ENCODE measurements around the gene ALDH3A1. TPM values are rescaled to one million over a fixed set of nuclear protein-coding genes. Genes with fewer than 3 reads are reported as not detected.
"Not testable (repeated sequence)": the region's sequence is repeated elsewhere in the genome, so short reads cannot be mapped to it uniquely, and the experiment has no call there.

Gene ALDH3A1
- total RNA-seq, result not detected in 2 replicates

DNA sequence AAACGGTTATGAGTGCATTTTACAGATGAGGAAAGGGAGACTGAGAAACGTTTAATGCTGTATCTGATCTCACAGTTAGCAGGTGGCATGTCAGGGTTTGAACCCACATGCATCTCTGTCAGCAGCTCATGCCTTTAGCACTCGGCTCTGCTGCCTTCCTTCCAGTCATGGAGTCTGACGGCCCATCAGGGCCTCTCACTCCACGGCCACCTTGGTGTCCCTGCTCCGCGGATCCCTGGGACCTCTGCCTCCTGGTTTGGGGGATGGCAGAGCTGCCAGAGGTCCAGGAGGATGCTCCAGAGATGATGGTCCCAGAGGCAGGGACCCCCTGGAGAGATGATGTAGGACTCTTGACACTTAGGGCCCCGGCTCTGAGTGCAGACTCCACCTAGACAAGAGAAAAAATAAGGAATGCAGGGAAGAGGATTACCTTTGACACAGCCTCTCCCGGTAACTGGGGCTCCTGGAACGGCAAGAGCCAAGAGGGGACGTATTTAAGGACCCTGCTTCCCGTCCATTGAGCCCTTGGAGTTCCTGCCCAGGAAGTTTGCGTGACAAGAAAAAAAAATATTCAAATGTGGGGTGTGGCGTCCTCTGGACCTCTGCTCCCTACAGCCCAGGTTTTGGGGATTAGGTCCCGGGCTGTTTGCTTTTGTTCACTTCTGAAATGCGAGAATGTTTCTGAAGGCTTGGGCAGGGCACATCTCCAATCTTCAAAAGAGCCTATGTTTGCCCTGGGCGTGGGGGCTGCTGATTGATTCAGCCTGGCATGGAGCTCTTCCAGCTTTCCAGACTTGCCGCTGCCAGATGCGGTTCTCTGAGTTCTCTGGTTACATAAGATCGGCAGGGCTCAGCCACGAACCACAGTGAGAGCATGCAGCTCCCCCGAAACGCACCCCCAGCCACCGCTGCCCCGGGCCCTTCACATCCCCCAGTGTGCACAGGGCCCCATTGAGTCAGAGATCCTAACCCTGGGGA, at the start of gene ALDH3A1:
TSS of gene ALDH3A1 (minus strand) at position 470 of the 978 bp plus-strand sequence. CDS start 3,169 bp downstream, outside the sequence.
- intact Hi-C loops (cut with micrococcal nuclease), result no loop called here

DNA sequence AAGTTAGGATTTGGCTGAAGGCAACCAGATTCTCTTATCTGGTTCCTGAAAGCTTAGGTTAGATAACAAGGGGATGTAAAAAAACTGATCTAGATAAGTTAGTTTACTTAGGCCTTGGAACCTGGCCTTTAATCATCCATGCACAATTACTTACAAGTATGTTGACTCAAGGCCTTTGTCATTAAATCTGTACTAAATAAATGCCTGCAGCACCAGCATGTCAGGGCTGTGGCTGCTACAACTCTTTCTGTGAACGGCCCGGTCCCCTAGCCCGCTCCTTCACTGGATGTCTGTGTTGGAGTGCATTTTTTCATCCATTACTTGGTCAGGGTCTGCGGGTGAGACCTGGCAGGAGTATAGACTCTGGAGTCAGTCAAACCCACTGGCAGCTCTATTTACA, 48.4 kb upstream of the ALDH3A1 start:
- intact Hi-C loops (cut with micrococcal nuclease), result no loop called here

DNA sequence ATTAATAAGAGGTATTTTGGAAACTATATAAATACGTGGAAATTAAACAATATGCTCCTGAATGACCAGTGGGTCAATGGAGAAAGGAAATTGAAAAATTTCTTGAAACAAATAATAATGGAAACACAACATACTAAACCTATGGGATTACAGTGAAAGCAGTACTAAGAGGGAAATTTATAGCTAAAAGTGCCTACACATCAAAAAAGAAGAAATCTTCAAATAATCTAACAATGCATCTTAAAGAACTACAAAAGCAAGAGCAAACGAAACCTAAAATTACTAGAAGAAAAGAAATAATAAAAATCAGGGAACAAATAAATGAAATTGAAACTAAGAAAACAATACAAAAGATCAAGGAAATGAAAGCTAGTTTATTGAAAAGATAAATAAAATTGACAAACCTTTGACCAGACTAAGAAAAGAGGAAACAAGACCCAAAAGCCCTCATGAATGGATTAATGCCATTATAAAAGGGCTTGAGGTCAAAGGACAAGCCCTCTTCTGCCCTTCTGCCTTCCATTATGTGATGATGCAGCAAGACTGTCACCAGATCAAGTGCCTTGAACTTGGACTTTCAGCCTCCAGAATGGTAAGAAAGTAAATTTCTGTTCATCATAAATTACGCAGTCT, 43.9 kb upstream of the ALDH3A1 start:
- intact Hi-C loops (cut with micrococcal nuclease), result no loop called here

DNA sequence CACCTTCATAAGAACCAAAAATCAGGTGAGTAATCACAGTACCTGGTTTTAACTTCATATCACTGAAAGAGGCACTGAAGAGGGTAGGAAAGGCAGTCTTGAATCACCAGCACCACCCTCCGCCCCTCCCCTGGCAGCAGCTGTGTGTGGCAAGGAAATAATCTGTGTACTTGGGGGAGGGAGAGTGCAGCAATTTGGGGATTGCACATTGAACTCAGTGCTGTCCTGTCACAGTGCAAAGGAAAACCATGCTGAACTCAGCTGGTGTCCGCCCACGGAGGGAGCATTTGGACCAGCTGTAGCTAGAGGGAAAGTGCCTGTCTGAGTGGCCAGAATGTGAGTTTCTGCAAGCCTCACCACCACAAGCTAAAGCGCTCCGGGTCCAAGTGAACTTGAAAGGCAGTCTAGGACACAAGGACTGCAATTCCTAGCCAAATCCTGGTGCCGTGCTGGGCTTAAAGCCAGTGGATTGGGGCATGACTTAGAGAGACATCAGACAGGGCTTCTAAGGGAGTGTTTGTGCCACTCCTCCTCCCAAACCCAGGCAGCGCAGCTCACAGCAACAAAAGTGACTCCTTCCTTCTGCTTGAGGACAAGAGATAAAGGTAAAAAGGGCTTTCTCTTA, 39.7 kb upstream of the ALDH3A1 start:
- intact Hi-C loops (cut with micrococcal nuclease), result no loop called here

DNA sequence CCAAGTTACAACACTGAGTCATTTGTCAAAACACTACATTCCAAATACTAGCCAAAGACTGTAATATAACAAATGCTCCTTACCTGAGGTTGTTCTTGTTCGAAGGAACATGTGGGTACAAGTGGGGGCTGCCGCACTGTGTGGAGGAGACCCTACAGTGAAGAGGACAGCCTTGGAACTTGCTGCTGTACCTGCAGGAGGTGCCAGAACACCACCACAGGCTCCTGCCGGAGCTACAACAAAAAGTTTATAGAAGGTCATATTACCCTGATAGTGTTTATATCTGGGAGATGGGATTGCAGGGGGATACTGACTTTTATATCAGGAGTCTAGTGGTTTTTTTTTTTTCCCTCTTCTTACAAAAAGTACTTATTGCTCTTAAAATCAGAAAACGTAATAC, 37.8 kb upstream of the ALDH3A1 start:
- intact Hi-C loops (cut with micrococcal nuclease), result no loop called here

DNA sequence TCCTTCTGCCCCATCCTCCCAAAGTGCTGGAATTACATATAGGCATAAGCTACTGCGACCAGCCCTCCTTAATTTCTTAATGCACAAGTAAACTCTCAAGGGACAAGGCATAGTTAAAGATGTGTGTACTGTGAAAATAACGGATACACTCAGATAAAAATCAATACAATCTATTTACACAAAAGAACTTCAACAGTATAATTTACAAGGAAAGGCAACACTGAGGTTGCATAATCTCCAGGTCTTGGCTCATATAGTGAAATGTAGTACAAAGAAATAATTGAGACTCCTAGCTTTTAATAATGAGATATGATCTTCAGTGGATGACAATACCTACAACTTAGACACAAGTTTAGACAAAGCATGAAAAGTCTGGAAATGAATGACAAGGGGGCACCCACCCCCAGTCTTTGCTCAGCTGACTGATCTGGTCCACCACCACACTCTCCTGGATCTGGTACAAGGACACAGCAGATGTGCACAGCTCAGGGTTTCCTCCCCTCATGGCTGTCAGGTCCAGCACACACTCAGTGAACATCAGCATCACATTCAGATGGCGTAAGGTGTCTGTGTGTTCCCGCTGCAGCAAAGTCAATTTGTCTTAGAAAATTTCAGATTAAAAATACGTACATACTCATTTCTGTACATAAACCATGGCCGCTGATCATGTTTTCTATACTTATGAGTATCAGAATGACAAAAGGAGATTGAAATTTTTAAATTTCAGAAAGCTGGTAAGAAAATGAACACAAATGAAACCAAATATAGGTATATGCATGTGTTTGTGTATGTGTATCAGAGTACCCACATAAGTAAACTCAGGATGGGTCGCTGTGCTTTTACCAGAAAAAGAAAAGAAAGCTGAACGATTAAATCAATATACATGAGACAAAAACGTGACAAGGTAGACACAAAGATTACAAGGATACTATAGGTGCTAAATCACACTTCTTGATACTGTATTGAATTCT, 33.7 kb upstream of the ALDH3A1 start:
- intact Hi-C loops (cut with micrococcal nuclease), result no loop called here

DNA sequence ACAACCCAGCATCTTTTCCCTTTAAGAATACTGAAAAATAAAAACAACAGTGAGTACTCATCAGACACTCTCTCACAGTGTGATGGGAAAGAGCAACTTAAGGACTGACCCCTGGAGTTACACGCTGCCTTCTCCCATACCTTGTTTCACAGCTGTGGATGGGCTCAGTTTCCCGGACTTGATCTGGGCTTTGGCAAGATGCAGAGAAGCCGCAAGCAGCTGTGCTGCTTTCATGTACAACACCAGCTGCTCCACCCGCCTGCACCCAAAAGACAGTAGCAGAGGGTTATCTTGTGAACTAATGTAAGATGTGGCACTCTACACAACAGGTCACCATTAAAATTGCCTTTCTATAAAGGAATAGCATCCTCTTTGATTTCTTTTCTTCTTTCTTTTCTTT, 32.7 kb upstream of the ALDH3A1 start:
- intact Hi-C loops (cut with micrococcal nuclease), result no loop called here

DNA sequence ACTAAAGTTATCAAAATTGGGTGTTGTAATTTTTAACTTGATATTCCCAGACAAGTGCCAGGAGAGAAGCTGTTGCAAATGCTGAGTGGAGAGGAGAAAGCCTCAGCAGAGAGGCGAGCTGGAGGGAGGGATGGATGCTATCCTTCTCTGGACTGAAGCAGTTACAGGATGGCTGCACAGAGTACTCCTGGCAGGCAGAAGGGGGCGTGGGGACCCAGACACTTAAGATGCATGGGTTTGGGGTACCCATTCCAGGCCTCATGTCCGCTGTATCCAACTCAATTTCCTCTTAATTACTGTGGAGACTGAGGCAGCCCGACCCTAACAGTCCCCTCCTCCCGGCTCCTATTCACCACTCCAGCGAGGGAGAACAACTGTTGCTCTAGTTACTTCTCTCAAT, 25.4 kb upstream of the ALDH3A1 start:
- intact Hi-C loops (cut with micrococcal nuclease), result no loop called here

DNA sequence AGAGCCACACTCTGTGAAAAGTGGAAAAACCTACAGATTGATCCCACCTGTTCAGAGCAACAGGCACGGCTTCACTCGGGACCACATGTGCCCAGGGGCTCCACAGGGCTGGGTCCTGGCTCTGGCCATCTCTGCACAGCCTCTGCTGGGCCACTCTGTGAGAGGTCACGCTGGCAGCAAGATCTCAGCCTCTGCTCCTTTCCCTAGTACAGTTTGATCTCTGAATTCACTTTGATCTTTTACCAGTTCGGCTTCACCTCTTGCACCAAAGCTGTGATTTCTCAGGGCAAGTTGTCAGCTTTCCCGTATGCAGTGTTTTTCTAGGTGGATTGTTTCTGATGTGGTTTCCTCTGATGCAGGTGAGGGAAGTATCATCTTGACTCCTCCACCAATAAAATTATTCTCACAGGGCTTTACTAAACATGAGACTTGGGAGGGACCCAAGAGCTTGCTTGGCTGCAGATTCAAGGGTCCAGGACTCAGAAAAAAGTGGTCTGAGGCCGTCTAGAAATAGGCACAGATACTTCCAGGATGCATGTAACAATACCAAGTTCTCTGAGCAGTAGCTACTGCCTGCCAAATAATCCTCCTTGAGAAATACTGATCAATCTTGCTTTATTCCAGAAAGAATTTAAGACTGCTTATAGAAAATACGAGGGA, 24.0 kb upstream of the ALDH3A1 start:
- intact Hi-C loops (cut with micrococcal nuclease), result no loop called here

DNA sequence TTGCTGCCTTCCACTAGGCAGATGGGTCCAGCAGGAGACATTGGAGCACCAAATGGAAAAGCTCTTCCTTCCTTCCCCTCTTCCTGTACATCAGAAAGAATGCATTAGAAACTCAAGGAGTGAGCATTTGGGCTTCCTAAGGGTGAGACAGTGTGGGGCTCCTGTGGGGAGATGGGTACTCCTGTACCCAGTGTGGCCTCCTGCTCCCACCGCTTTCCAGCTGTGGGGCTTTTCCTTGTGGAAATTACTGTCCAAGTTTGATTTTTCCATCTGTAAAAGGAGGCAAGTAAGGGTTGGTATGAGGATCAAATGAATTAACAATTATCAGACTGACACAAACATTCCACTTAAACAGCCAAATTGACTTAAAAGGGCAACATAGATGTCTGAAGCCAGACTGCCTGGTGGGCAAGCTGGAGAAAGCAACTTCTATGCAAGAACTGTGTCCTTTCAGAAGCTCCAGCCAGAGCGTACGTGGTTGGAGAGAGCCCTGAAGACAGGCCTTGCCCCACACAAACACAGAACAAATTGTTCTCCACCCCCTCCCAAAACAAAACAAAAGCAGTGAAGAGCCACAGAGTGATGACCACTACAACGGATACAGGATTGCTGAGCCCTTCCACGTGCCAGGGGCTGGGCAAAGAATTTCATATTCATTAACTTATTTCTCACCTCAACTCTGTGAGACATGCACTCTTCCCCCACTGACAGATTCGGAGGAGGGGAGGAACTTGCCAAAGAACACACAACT, 23.1 kb upstream of the ALDH3A1 start:
- intact Hi-C loops (cut with micrococcal nuclease), result no loop called here

DNA sequence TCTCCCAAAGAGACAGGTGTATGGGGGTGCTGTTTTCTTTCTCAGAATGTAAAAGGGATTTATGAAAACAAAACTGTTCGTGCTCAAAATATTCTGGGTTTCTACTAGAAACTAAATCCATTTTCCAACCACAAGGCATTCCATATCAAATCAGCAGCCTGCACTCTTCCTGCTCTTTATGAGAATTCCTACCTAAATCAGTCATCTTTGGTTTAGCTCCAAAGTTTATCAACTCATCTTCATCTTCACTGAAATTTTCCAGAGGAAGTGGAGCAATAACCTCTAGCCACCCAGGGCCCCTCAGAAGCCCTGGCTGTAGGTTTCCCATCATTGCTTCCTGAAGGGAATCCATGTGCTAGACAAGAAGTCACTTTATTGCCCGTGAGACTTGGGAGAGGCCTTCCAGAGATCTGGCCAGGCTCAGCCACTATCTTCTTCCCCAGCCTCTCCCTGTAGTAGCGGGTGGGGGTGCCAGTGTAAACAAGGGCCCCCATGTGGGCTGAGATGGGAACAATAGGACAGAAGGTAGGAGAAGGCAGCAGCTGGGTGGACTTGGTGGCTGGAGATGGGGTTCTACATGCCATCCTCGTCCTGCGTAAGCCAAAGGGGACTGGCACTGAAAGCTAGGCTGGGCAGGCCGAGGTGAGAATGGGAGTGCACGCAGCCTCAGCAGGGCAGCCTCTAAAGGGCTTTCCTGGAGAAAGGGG, 22.0 kb upstream of the ALDH3A1 start:
- intact Hi-C loops (cut with micrococcal nuclease), result loop anchor here (5.0 kb wide), 1 partner anchor 408 kb away; the partner anchor contains the start of gene B9D1

DNA sequence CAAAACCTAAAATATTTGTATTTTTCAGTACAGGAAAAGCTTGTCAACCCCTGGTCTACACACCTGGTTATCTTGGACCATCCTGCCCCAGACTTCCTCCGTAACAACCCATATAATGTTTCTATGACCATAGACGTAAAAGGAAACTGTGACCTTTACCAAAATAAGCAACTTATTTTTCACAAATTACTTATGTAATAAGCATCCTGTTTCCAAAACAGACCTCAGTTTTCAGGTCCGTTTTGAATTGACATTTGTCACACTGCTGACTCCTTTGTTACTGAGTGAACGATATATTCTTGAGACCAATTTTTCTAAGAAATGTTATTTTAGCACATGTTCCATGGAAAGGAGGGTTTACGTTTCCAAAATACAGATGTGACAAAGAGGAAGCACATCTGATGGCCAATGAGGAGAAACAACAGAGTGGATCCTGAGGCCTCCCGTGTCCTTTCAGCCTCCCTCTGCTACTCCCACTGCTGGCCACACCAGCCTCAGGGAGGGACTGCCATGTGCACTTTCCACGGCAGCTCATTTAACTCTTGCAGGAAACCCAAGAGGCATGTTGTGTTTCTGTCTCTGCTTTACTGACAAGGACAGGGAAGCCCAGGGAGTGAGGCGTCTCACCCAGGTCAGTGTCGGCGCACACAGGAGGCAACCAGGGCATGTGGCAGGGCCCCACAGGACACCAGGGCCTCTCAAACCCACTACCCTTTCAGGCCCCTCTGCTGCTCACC, 20.1 kb upstream of the ALDH3A1 start:
- intact Hi-C loops (cut with micrococcal nuclease), result loop anchor here (5.0 kb wide), 1 partner anchor 406 kb away; the partner anchor contains the start of gene B9D1

DNA sequence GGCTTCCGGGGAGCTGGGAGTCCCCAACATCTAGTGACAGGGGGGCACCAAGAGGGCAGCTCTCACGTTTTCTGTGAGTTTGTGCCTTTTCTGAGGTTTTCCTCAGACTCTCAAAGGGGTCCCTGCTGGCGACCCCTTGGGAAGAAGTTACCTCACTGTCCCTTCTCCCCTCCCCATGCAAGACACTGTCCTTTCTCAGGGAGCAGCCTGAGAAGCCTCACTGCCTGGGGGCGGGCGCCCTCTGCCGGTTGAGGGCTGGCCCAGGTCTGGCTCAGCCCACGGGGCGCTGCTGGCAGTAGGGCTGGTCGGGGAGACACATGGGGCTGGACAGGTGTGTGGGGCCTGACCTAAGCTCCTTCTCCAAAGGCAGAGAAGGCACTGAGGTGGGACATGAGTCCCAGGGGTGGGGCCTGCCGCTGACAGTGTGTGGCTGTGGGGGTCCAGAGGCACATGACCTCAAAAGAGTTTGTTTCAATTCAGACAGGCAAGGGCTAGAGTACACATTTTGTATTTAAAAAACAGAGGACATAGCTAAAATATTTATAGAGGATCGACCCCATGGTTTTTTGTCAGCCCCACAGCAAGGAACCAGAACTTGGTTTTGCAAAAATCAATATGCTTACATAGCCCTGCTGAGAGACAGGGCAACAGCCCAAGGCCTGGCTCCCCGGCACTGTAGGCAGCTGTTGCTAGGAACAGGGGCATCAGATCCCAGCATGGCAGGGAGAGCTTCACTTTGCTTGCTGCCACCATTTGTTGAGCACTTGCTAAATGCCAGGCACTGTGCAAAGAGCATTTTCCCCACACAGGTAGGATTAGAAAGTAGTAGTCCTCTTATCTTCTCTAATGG, 18.5 kb upstream of the ALDH3A1 start:
- intact Hi-C loops (cut with micrococcal nuclease), result loop anchor here (1.0 to 5.0 kb wide), 2 partner anchors 252 to 404 kb away; partner anchors contain the start of gene B9D1

DNA sequence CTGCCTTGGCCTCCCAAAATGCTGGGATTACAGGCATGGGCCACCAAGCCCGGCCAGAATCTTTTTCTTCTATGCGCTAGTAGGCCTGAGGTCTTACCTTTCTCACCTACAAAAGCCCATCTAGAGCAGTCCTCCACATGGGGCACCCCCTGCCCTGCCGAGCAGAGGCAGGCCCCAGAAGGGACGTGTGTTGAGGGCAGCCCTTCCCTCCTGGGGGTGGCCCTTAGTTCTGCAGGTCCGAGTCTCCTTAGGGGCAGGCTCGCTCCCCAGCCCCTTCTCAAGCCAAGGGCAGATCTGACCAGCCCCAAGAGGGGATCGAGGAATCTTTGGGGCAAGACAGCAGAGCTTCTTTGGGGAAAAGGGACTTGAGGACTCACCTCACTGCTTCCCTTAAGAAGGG, 17.9 kb upstream of the ALDH3A1 start:
- intact Hi-C loops (cut with micrococcal nuclease), result loop anchor here (1.0 to 5.0 kb wide), 2 partner anchors 252 to 404 kb away; partner anchors contain the start of gene B9D1

DNA sequence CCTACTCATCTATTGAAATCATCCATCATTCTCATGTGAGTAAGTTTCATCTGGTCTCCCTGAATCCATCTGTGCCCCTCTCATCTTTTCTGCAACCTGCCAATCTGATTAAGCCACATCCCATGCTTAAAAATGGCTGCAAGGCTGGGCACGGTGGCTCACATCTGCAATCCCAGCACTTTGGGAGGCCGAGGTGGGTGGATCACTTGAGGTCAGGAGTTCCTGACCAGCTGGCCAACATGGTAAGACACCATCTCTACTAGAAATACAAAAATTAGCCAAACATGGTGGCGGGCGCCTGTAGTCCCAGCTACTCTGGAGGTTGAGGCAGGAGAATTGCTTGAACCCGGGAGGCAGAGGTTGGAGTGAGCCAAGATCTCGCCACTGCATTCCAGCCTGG, 15.9 kb upstream of the ALDH3A1 start:
- intact Hi-C loops (cut with micrococcal nuclease), result not testable (repeated sequence)

DNA sequence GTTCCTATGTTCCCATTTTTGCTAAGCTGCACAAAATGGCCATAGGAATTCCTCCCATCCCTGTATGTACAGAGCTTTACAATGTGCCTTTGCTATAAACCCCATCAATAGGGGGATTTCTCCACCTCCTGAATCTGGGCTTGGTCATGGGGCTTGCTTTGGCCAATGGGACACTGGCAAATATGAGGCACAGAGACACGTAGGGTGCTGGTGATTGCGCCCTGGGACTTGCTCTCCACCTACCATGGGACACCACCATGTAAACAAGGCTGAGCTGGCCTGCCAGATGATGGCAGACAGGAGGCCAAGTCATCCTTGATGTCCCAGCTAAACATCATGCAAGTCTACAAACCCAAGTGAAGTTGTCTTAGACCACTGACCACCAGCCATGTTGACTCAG, 15.3 kb upstream of the ALDH3A1 start:
- intact Hi-C loops (cut with micrococcal nuclease), result no loop called here

DNA sequence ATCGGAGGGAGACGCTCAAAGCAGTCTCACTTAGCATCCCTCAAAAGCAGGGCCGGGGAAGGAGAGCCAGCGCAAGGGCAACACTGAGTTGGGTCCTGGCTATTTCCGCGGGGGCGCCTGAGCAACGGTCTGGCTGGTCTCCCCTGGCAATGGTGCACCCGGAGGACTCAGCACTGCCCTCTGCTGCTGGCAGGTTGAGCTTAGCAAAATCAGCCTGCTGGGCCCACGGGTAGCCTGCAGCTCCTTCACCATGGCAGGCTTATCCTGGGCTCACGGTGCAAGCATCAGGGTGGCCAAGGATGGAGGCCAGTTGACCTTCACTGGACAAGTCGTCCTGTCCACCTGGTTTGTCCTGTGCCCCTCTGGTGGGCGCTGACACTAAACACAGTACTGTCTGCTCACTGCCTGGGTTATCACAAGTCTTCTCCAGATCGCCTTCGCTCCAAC, 14.4 kb upstream of the ALDH3A1 start:
- intact Hi-C loops (cut with micrococcal nuclease), result no loop called here
